ENCODE results near the gene RSKR. TPM values are rescaled to one million over a fixed set of nuclear protein-coding genes. Genes with fewer than 3 reads are reported as not detected.

RSKR gene
- total RNA-seq, 1 donor from 2014 or later = 31.1 TPM

Other genes starting within 250 kb of the RSKR start
- not detected in 2 replicates for gene SEBOX, start 249.0 kb downstream of the RSKR start, total RNA-seq
- 0.23 and 0.45 TPM in 2 replicates for gene VTN, start 243.9 kb downstream of the RSKR start, total RNA-seq
- 21.0 and 22.8 TPM in 2 replicates for gene SARM1, start 242.5 kb downstream of the RSKR start, total RNA-seq
- 2.8 and 3.1 TPM in 2 replicates for gene SLC46A1, start 208.0 kb downstream of the RSKR start, total RNA-seq
- gene SLC13A2, start 140.5 kb downstream of the RSKR start, total RNA-seq = not detected in 2 replicates
- not detected in 2 replicates for gene FOXN1, start 107.8 kb downstream of the RSKR start, total RNA-seq
- 43.5 and 47.8 TPM in 2 replicates for gene UNC119, start 61.6 kb downstream of the RSKR start, total RNA-seq
- gene PIGS, start 42.7 kb downstream of the RSKR start, total RNA-seq = 59.9 and 66.6 TPM in 2 replicates
- 94.6 and 103 TPM in 2 replicates for gene ALDOC, start 37.3 kb downstream of the RSKR start, total RNA-seq
- gene SPAG5, start 15.2 kb downstream of the RSKR start, total RNA-seq = 125 and 128 TPM in 2 replicates
- 161 and 163 TPM in 2 replicates for gene BLTP2, start 31.0 kb upstream of the RSKR start, total RNA-seq
- 42.4 and 44.5 TPM in 2 replicates for gene SDF2, start 47.7 kb upstream of the RSKR start, total RNA-seq
- 83.8 and 84.3 TPM in 2 replicates for gene SUPT6H, start 48.0 kb upstream of the RSKR start, total RNA-seq
- 5.9 and 6.9 TPM in 2 replicates for gene PROCA1, start 97.7 kb upstream of the RSKR start, total RNA-seq
- gene RAB34, start 103.7 kb upstream of the RSKR start, total RNA-seq = 9.8 and 10.4 TPM in 2 replicates
- 1,892 and 1,893 TPM in 2 replicates for gene RPL23A, start 105.8 kb upstream of the RSKR start, total RNA-seq
- gene TLCD1, start 112.0 kb upstream of the RSKR start, total RNA-seq = 1.7 and 3.2 TPM in 2 replicates
- gene NEK8, start 114.6 kb upstream of the RSKR start, total RNA-seq = 5.5 and 7.3 TPM in 2 replicates
- gene TRAF4, start 129.8 kb upstream of the RSKR start, total RNA-seq = 49.1 and 50.6 TPM in 2 replicates
- gene FAM222B, start 228.6 kb upstream of the RSKR start, total RNA-seq = 16.3 and 17.4 TPM in 2 replicates
- 45.1 and 47.8 TPM in 2 replicates for gene ERAL1, start 240.8 kb upstream of the RSKR start, total RNA-seq

All from T-helper 2 cell treated with Interferon-gamma antibody and Interleukin-4, amounts not matched to agents 100 ng/mL and 5 ng/mL, for 36 hours (primary cell).